Breast epithelium (tissue), 3 donors: ENCODE results near the gene EEF1G.

Experiments used
- POLR2A ChIP-seq: fragments of 450-650 bp; IDR thresholded peaks from one replicate; pipeline ENCODE4 v1.6.1; 2016; ENCODE audit warnings: antibody characterized with exemption, mild to moderate bottlenecking, moderate library complexity
- TF ChIP-seq, protein P1 (sequence below), 3 donors: fragments of 450-650 bp; IDR thresholded peaks; one replicate each; pipeline ENCODE4 v1.5.1; 2016 to 2017; ENCODE audit warnings: antibody characterized with exemption in 3 of 3, mild to moderate bottlenecking in 3 of 3, moderate library complexity in 3 of 3

DNA sequence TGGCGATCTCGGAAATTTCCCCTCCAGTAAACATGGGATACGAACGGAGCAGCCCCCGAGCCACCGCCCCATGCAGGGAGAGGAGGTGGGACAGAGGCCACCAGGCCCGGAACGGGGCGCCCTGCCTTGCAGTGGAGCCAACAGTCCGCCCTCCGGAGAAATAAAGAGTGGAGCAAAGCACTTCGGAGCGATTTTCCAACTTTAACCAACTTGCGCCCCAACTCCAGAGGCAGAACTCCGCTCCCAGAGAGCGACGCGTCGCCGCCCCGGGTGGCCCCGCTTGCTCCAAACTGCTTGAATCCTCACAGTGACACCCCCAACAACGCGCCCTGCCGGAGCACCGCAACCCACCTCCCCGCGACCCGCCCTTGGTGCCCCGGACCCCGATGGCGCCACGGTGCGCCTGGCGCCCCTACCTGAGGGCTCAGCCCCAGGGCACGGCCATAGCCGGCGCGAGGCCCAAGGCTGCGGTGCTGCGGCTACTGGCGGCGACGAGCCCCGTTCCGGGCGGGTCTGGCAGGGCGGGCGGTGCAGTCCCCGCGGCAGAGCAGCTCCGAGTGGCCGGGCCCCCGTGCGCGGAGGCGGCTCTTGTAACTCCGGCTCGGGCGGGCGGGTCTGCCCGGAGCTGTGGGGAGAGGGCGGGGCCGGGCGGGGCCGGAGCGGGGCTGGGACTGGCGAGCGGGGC, 27.3 kb downstream of the EEF1G start, which contains the start of gene AHNAK:
- TF ChIP-seq, protein P1, sequence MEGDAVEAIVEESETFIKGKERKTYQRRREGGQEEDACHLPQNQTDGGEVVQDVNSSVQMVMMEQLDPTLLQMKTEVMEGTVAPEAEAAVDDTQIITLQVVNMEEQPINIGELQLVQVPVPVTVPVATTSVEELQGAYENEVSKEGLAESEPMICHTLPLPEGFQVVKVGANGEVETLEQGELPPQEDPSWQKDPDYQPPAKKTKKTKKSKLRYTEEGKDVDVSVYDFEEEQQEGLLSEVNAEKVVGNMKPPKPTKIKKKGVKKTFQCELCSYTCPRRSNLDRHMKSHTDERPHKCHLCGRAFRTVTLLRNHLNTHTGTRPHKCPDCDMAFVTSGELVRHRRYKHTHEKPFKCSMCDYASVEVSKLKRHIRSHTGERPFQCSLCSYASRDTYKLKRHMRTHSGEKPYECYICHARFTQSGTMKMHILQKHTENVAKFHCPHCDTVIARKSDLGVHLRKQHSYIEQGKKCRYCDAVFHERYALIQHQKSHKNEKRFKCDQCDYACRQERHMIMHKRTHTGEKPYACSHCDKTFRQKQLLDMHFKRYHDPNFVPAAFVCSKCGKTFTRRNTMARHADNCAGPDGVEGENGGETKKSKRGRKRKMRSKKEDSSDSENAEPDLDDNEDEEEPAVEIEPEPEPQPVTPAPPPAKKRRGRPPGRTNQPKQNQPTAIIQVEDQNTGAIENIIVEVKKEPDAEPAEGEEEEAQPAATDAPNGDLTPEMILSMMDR (IDR thresholded peaks at IDR 0.05) = peak in 1 of 3 donors; percentile 5
- TF ChIP-seq POLR2A = no peak
